ENCODE results near the gene MUC15. TPM values are rescaled to one million over a fixed set of nuclear protein-coding genes. Genes with fewer than 3 reads are reported as not detected.

Gene MUC15
- total RNA-seq, 2 experiments from 2014 or later = not detected

DNA sequence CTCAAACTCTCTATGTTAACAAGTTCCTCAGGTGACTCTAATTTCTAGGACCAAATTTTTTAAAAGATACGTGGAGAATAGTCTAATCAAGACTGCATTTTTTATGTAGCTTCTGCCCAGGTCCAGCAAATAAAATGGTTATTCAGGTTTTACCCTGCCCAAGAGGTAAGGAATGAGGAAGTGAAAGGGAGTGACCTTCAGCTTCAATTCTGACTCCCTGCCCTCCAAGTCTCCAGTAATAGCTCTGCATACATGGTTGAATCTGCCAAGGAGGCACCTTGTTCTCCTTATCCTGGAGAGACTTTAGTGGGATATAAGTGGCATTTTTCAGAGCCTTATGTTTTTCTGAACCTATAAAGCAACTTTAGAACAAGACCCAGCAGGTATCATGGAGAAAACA, 15.5 kb downstream of the MUC15 start:
- DNase-seq = no peak
- Mint-ChIP-seq H3K36me3 (ENCODE audit: low read depth) (no peaks in the 10 kb centered on the region), H3K4me1 (ENCODE audit: low read depth) (no peaks in the 10 kb centered on the region), H3K27me3 (no peaks in the 10 kb centered on the region), H3K4me3 (no peak overlapping the region), H3K9me3 (no peaks in the 10 kb centered on the region), H3K27ac (no peak overlapping the region)
- CTCF ChIA-PET = interaction anchor here (0.7 kb wide), 1 partner anchor 32 kb away, joined by 3 read pairs; no protein-coding TSS in a partner anchor
- POLR2A ChIA-PET = interaction anchor here (0.6 kb wide), 1 partner anchor 371 kb away, joined by 3 read pairs; no protein-coding TSS in a partner anchor
- ATAC-seq = no peak
- TF ChIP-seq, protein P1, sequence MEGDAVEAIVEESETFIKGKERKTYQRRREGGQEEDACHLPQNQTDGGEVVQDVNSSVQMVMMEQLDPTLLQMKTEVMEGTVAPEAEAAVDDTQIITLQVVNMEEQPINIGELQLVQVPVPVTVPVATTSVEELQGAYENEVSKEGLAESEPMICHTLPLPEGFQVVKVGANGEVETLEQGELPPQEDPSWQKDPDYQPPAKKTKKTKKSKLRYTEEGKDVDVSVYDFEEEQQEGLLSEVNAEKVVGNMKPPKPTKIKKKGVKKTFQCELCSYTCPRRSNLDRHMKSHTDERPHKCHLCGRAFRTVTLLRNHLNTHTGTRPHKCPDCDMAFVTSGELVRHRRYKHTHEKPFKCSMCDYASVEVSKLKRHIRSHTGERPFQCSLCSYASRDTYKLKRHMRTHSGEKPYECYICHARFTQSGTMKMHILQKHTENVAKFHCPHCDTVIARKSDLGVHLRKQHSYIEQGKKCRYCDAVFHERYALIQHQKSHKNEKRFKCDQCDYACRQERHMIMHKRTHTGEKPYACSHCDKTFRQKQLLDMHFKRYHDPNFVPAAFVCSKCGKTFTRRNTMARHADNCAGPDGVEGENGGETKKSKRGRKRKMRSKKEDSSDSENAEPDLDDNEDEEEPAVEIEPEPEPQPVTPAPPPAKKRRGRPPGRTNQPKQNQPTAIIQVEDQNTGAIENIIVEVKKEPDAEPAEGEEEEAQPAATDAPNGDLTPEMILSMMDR (IDR thresholded peaks at IDR 0.05) = no peak
- intact Hi-C loops (cut with micrococcal nuclease) = no loop called here

DNA sequence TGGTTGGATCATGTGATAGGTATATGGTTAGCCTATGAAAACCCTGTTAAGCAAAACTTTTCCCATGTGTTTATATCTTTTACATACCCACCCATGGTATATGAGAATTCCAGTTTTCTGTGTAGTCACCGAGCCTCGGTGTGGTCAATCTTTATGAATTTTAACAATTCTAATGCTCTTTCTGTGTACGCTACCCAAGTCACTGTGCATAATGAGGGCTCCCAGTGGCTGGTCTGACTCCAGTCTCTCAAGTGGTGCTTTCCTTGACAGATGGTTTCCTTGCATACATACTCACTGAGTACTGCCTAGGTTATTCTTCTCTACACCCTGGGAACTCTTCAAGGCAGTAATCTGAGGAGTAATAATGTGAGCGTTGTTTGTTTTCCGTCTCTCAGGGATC, 17.6 kb downstream of the MUC15 start:
- POLR2A ChIA-PET = no interaction called here
- intact Hi-C loops (cut with micrococcal nuclease) = no loop called here

DNA sequence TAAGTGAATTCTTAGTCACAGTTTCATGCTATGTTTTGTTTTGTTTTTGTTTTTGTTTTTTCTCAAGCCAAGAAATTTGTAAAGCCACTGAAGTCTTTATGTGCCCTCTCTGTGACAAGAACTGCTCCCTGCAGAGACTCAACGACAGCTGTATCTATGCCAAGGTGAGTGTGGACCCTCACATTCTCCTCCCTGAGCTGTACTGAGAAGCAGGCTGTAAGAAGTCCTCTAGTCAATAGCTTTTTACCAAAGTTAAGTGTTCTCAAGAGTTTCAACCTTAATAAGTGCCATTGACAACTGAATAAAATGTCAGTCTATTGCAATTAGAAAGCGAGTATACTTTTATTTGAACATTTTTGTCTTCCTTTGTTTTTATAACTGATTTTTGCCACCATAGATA, 18.9 kb downstream of the MUC15 start:
- ATAC-seq = no peak
- H3K9me3 Mint-ChIP-seq = no peaks in the 10 kb centered on the region
- CTCF ChIA-PET = no interaction called here

More for the DNA sequence above, 17.6 kb downstream of the MUC15 start:
- Mint-ChIP-seq H3K36me3 (ENCODE audit: low read depth) (no peaks in the 10 kb centered on the region), H3K27me3 (no peaks in the 10 kb centered on the region), H3K9me3 (no peaks in the 10 kb centered on the region), H3K4me1 (ENCODE audit: low read depth) (no peaks in the 10 kb centered on the region), H3K27ac (no peak overlapping the region), H3K4me3 (no peak overlapping the region)
- CTCF ChIA-PET = no interaction called here
- TF ChIP-seq, protein P1 (IDR thresholded peaks at IDR 0.05) = no peak
- DNase-seq = no peak
- ATAC-seq = no peak

DNA sequence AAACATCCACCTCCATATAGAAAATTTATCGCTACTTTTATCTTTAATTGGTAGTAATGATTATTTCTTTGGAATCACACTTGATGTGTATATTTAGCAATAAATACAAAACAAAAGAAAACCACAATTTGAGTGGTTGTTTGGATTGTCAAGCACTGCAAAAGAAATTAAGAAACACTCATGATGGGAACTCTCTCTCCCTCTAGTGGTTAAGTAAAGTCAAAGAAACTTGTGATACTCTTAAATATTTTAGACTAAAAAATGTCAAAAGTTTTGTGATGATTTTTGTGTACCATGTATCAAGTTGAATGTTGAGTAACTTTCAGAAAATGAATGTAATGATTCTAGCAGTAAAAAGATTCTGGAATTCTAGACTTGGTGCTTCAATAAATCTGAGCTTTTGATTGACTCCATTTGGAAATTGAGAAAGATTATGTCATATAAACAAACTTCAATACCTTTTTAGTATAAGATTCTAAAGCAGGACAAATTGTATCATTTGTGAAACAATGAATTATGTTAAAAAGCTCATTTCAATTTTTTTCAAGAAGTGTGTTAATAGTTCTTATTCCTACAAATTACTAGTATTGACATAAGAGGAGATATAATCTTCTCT, 20.8 kb downstream of the MUC15 start:
- Mint-ChIP-seq H3K36me3 (ENCODE audit: low read depth) (no peaks in the 10 kb centered on the region), H3K9me3 (no peaks in the 10 kb centered on the region), H3K4me3 (no peak overlapping the region), H3K27me3 (no peaks in the 10 kb centered on the region), H3K4me1 (ENCODE audit: low read depth) (no peaks in the 10 kb centered on the region), H3K27ac (no peak overlapping the region)
- POLR2A ChIA-PET = no interaction called here
- ATAC-seq = no peak
- intact Hi-C loops (cut with micrococcal nuclease) = no loop called here
- TF ChIP-seq, protein P1 (IDR thresholded peaks at IDR 0.05) = no peak
- no peak for DNase-seq
- CTCF ChIA-PET = no interaction called here

More for the DNA sequence above, 18.9 kb downstream of the MUC15 start:
- no peaks in the 10 kb centered on the region for H3K4me1 Mint-ChIP-seq (ENCODE audit: low read depth)
- H3K27me3 Mint-ChIP-seq = no peaks in the 10 kb centered on the region
- H3K36me3 Mint-ChIP-seq (ENCODE audit: low read depth) = no peaks in the 10 kb centered on the region
- no peak overlapping the region for H3K4me3 Mint-ChIP-seq
- H3K27ac Mint-ChIP-seq = no peak overlapping the region
- TF ChIP-seq, protein P1 (IDR thresholded peaks at IDR 0.05) = no peak
- no peak for DNase-seq
- POLR2A ChIA-PET = no interaction called here
- intact Hi-C loops (cut with micrococcal nuclease) = no loop called here

DNA sequence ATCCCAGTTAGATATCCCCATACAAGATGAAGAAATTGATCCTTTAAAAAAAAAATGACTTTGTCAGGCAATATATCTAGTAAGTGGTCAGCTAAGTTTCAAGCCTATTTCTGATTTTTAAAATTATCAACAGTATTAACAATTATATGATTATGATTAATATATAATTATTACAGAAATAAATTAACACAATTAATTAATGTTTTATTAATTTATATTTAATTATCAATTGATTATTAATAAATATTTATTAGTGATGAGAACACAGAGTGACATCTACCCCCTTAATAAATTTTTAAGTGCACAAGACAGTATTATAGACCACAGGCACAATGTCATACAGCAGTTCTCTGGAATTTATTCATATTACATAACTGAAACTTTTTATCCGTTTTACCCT, 22.0 kb downstream of the MUC15 start:
- TF ChIP-seq, protein P1 (IDR thresholded peaks at IDR 0.05) = no peak
- Mint-ChIP-seq H3K4me3 (no peak overlapping the region), H3K27me3 (no peaks in the 10 kb centered on the region), H3K27ac (no peak overlapping the region), H3K36me3 (ENCODE audit: low read depth) (no peaks in the 10 kb centered on the region), H3K9me3 (no peaks in the 10 kb centered on the region), H3K4me1 (ENCODE audit: low read depth) (no peaks in the 10 kb centered on the region)
- DNase-seq (no peak), ATAC-seq (no peak)
- intact Hi-C loops (cut with micrococcal nuclease) = no loop called here
- CTCF ChIA-PET = no interaction called here
- POLR2A ChIA-PET = no interaction called here

All from activated CD8-positive, alpha-beta T cell treated with anti-CD3 and anti-CD28 coated beads for 36 hours (primary cell).